HG03439 (cell line): ENCODE data around the gene ID2.

ENCODE experiments used
- ATAC-seq: cut with Tn5 transposase; IDR thresholded peaks from one replicate; pipeline ENCODE4 v1.9.1; 2021; ENCODE audit warnings: mild to moderate bottlenecking, moderate library complexity; ENCODE audit not compliant: unreplicated experiment

Gene ID2, protein sequence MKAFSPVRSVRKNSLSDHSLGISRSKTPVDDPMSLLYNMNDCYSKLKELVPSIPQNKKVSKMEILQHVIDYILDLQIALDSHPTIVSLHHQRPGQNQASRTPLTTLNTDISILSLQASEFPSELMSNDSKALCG

DNA sequence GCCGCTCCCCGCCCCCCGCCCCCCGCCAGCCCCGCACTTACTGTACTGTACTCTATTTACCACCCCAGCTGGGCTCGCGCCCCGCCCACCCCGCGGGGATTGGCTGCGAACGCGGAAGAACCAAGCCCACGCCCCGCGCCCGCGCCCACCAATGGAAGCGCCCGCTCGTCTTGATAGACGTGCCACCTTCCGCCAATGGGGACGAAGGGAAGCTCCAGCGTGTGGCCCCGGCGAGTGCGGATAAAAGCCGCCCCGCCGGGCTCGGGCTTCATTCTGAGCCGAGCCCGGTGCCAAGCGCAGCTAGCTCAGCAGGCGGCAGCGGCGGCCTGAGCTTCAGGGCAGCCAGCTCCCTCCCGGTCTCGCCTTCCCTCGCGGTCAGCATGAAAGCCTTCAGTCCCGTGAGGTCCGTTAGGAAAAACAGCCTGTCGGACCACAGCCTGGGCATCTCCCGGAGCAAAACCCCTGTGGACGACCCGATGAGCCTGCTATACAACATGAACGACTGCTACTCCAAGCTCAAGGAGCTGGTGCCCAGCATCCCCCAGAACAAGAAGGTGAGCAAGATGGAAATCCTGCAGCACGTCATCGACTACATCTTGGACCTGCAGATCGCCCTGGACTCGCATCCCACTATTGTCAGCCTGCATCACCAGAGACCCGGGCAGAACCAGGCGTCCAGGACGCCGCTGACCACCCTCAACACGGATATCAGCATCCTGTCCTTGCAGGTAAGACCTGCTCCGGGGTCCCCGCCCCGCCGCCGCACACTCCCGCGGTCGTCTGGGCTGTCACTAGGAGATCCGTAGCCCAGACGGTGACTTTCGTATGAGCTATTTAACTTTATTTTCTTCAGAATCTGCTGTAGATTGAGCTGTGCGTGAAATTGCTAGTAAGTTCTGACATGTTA is at the start of gene ID2:
Gene ID2 (plus strand): TSS at position 271 of the 907 bp plus-strand sequence. CDS start 110 bp downstream, at position 381.
- ATAC-seq = peak; percentile 61

DNA sequence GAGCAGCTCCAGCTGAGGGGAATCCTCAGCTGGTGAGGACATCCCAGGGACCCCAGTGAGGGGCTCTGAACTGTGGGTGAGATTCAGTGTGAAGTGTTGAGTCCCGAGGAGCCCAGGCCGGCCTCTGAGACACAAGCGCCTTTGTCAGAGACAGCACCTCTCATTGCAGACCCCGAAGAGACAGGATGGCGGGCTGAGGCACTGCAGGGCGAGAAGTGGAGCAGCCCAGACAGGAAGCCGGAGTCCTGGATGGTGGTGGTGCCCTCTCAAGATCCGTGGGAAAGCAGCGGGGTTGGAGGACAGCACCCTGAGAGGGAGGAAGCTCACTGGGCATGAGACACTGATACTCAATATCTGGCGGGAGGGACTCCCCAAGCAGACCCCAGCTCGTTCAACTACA is 49.1 kb upstream of the ID2 start:
- no peak for ATAC-seq

DNA sequence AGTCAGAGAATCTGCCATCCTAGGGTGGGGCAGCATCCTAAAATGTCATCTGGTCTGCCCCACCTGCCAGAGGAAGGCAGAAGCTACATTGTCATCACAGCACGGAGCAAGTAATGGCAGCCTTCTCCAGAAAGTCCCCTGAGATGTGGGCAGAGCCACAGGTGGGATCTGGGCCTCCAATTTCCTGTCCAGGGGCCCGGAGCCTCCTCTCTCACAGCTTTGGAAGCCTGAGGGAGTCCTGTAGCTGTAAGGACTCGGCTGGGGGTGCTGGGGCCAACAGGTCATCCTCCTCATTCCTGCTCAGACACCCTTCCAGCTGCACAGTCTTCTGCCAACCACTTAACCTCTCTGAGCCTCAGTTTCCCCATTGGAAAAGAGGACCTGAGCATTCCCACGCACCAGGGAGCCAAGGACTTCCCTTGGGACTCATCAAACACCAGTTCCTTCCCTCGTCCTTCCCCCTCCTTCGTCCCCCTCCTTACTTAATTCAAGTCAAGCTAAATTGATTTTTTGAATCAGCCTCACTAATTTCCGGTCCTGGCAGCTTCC is 48.6 kb upstream of the ID2 start:
- ATAC-seq = no peak

DNA sequence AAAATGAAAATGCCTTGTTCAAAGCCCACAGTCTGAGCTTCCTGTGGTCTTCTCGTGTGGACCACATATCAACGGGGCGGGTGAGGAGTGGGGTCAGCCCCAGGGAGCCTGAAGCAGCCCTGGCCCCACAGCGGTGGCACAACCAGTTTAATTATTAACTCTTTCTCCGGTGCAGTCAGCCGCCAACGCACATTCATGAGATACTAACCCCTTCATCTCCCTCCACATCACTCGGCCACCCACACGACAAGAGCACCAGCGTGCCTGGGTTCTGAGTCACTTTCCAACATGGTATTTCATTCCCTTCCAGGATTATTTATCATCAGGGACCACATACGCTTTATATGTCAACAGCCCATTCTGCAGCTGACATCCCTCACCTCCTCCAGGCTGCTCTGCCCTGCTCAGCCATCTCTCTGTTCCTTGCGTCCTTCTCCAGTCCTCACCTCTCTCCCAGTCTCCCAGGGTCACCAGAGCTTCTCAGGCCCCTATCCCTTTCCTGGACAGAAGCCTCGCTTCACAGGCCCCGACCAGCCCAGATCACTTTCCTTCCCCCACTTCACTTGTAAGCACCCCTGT is 48.0 kb upstream of the ID2 start:
- no peak for ATAC-seq

DNA sequence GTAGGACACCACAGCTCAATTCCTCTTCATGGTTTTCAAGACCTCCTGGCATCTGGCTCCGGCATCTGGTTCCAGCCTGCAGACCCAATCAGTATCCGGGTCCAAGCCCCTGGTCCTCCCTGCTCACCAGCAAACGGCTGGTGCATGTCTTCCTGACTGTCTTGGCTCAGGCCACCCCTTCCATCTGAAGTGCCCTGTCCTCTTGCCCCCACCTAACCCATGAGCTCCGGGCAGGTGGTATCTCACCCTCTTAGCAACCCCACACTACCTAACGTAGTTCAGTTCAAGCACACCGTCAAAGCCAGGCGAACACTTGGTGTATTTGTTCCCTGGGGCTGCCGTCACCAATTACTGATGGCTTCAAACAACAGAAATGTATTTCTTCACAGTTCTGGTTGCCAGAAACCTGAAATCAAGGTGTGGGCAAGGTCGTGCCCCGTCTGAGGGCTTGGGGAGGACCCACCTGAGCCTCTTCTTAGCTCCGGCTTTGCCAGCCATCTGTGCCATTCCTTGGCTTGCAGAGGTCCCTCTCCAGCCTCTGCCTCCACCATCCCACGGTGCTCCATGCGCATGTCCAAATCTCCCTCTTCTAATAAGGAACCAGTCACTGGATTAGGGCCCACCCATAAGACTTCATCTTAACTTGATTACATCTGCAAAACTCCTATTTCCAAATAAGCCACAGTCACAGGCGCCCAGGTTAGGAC is 47.2 kb upstream of the ID2 start:
- no peak for ATAC-seq

DNA sequence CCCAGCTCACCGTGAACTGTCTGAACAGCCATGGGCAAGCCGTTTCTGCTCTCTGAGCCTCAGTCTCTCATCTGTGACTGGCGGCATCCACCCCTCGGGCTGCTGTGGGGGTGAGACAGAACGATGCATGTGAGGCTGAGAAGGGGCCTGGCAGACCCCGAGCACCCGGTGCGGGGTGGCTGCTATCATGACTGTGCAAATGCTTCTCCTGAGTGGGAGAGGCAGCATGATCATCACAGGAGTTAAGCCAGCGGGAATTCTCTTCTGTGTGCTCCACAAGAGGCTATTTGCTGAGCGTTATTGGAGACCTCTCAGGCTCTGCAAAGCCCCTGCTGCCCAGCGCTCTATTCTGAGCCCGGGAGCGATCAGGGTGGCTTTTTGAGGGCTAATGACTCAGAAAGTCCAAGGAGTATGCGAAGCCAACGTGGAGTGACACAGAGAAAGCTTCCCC is 45.8 kb upstream of the ID2 start:
- no peak for ATAC-seq

DNA sequence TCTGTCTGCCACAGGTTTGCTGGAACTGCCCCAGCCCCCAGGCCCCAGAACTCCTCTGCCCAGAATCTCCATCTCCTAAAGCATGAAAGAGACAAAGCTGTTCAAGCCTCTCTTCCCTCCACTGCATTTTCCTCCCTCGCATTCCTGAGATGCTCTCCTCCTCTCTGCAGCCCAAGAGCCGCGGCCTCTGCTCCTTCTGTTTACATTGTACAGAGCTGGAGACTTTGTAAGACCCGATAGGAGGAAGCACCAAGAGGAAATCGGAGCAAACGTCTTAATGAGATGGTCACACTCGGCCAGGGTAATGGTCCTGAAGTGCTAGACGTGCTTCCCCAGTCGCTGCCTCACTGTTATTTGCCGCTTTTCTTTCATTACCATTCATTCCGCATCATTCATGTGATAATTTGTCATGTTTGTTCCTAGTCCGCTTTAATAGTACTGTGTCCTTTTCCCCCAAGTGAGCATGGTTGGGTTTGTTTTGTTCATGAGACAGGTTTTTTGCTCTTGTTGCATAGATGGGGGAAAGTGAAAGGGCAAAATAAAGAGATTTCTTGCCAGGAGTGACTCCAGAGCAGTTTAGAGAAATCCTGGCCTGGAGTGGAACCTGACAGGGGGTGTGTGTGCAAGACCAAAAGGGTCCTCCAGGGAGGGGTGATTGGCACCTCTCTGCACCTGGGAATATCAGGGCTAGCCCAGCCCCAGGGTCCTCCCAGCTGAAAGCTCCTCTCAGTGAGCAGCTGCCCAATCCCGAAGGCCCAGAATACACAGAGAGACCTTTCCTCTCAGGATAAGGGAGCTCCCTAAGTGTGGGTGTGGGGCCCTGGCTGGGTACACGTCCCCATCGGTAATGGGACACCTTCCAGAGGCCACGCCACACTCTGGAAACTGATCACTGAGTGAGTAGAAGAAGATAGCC is 44.9 kb upstream of the ID2 start:
- no peak for ATAC-seq

DNA sequence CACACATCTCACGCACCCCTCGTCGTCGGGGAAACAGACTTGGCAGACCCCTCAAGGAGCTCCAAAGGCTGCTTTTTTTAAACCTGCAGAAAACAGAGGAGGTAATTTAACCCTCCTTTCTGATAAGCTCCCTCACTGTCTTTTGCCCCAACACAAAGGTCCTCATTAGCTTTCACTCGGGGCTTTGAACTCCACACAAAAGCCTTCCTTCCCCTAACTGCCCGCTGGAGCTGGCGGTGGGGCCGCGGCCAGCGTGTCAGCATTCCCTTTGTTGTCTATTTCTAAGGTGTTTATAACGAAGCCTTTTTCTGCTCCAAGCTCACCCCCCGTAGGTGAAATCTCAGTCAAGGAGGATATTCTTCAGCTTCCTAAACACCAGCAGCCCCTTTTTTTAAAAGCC is 43.5 kb upstream of the ID2 start:
- no peak for ATAC-seq

DNA sequence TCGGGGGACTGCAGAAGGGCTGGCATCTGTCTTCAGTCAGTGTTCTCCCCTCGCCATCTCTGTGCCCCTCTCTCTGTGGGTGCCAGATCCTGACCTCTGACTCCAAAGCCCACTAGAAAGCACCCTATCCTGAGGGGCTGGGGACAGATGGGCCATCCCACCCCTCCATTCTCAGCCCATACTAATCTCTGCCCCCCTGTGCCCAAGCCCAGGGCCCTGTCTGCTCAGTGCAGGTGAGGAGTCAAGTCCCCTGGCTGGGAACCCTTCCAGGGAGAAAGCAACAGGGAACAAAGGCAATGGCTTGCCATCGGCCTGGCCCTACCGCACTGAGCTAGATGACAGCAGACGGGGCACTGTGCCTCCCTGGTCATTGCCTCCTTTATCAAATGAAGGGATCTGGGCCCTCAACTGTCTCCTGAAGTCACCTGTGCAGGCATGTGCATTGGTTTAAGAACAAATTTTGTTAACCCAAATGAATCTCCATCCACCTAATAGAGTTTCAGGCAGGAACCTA is 42.7 kb upstream of the ID2 start:
- ATAC-seq = no peak

DNA sequence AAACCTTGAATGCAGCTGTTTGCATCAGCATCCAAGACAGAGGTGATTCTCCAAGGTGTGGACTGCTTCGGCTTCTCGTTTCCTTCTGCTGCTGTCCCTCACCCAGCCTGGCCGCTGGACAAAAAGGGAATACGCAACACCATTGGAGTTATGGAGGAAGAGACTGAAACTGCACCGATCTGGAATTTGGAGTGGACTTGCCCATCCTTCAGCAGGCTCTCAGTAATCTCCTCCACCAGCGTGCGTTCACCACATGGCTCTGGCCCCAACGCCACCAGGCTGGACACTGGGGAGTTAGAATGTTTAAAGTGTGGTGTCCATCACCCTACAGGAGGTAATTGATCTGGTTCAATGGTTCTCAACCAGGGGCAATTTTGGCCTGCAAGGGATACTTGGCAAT is 41.4 kb upstream of the ID2 start:
- ATAC-seq = no peak

DNA sequence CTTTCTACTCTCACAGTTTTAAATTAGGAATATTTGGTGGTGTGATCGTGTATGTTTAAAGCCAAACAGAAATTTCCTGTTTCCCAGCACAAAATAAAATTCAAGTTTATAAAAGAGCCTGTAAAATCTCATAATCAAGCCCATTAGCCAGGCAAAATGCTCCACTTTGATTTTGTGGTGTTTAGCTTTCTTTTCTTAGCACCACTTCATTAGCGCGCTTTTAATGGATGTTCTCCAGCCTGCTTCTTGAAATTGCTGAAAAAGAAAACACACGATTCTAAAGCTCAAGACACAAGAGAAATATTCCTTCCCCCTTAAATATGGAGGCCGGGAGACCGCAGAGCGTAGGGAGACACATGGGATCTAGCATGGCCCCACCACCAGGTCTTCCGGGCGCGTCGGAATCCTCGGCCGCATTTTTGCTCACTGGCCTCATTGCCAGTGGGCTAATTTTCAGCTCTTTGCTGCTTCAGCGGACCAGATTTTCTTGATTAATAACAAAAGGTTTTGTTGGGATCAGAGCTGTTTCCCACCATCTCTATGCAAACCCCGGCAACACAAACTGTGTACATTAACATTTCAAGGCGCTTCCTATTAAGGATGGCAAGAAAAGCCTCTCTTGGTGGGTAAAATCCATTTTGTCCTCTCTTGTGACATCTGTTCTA is 40.4 kb upstream of the ID2 start:
- ATAC-seq = no peak

DNA sequence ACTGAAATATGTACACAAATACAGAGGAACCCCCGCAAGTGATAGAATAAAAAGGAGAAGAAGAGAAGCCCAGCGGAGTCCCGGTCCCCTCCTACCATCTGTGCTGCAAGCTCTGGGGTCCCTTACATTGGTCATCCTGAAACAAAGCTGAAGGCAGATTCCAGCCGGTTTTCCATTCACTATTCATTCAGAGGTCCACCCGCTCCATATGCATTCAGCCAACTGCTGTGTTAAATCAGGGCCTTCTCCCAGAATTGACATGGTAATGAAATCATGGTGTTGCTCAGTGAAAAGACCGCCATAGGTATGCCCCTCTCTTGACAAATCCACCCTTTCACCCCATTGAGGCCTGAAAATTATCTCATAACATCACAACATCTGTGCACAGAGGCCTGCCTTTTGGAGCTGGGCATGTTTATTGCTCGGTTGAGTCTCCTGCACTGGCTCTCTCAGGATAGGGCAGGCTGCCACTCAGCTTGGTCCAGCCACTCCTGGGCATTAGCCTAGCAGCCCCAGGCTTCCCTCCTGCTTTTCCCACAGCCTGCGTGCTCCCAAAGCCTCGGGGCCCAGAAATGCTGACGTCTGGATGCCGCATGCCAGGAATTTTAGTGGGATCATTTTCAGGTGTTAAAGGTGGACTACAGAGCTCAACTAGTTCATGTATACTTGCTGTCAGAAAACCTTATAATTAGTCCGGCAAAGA is 39.3 kb upstream of the ID2 start:
- ATAC-seq = no peak

DNA sequence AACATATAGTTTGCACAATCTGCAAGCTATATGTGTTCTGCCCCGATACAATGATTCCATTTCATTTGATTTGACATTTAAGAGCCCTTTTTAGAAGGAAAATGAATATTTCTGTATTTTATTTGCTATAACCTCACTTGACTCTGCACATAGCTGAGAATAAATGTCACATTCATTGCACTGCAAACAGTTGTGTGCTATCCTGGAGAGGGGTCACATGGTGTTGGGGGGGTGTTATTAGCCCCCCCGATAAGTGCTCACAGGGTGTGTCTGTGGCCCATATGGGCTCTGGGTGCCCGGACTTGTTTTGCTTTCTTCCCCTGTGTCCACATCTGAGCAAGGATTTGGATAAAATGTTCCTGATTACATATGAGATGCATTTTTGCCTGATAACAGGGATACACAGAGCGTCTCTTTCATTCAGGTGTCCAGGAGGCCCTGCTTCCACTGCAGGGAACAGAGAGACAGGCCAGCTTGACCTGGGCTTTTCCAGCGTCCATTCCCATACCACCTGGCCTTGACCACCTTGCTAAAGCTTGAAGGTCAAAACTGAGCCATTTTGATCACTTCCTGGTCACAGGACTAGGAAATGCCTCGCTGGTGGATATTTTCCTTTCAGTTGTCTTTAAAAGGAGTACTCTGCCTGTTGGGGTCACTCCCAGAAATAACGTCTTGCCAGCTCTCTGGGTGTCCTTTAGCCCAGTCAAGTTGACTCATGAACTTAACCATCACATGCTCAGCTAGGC is 38.4 kb upstream of the ID2 start:
- no peak for ATAC-seq

DNA sequence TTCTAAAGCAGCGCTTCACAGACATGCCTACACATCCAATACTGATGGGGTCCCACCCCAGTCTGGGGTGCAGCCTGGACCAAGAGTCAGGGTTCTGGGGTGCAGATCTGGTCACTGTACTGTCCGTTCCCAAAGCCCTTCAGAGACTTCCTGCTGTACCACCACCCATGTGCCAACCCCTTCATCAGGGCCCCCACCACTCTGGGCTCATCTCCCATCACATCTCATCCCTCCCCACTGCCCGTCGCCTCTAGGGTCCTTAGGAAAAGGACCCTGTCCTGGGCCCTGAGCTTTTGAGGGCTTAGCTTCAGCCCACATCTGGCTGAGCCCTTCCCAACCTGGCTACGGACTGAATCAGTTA is 37.9 kb upstream of the ID2 start:
- no peak for ATAC-seq

DNA sequence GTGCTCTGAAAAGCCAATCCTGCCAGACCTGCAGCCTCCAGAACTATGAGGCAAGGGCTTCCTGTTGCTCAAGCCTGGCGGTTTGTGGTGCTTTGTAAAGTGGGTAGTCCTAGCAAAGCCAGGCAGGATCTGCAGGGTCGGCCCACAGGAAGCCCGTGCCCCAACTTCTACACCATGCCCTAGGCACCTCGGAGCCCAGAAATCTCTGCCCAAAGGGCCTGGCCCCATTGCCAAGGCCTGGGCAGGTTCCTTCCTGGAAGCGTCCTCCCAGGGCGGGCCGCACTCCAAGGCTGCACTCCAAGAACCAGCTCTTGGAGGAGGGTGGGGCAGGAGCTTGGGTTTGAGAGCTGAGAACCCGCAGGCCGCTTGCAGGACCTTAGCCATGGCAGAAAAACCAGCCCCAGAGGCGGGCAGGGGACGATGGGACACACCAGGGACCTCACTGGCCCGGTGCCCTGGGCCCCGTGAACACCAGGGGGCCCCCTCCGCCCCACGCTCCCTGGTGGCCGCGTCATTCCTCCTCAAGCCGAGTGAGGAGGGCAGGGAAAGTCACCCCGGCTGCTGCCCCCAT is 37.2 kb upstream of the ID2 start:
- ATAC-seq = no peak

DNA sequence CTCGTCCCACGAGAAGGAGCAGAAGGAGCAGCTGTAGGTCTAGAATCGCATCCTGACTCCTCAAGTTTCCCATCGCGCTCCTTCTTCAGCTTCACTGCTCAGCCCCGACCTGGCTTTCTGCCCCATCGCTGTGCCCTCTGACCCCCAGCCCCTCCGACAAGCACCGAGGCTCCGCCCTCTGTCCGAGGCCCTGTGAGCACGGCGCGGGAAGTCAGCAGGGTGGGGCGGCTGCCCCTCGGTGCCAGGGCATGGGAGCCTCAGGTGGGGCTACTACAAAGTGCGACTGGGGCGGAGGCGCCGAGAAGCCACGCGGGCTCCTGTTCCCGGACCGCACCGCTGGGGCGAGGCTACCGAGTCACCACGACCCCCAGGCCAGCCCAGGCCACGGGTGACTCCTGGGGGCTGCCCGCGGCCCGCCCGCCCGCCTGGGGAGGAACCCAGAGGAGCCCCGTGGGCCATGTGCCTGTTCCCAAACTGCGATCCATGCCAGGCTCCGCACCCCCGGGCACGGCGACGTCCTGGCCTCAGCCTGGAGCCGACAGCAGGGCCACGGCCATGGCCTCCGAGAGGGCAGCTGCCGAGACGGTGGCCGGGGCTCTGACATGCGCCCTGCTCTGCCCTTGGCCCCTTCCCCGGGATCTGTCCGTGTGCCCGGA is 36.6 kb upstream of the ID2 start:
- no peak for ATAC-seq

DNA sequence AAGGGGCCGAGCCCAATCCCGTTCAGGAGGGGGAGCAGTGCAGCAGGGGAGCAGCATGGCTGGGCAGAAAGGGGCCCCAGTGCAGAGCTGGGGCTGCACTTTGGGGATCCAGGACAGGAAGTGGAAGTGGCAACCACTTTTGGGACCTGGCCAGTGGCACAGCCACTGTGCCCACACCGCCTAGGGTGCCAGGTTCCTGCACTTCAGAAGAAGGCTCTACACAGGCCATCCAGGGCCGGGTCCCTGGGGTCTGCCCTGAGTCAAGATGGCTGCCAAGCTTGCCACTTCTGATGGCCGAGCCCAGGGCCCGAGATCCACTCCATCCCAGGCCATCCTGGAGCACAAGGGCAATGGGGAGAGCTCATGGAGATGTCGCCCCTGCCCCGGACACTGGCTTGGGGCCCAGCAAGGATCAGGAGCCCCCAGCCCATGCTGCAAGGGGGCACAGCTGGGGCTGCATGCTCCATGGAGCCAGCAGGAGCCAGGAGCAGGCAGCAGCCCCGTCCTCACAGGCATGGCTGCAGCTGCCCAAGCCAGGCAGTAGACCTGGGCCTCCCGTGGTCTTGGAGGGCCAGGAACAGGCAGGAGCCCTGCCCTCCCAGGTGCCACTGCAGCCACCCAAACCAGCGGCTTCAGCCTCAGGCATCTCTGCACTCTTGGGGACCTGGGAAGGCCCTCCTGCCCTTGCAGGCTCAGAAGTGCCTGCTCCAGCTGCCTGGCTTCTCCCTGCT is 35.0 kb upstream of the ID2 start:
- ATAC-seq = no peak
